G401 (cell line): ENCODE data around the gene CHST12. TPM values are rescaled to one million over a fixed set of nuclear protein-coding genes. Genes with fewer than 3 reads are reported as not detected.
"Not testable (repeated sequence)": the region's sequence is repeated elsewhere in the genome, so short reads cannot be mapped to it uniquely, and the experiment has no call there.

Source experiments
- DNase-seq: peaks from one replicate; pipeline ENCODE4 v3.0.0-alpha.2; 2015; ENCODE audit warnings: low spot score
- in situ Hi-C: cut with HindIII; loops from 2 replicates; pipeline ENCODE4 v1.10.0; 2016; ENCODE audit warnings: low sequenced_read_pairs, mixed read lengths
- total RNA-seq: library from RNA; depleted of rRNA; stranded (reverse); fragments of >200 nt; shearing (Covaris generic); gene quantifications from 2 replicates; pipeline ENCODE4 v1.2.3, GENCODE V29; 2014

The CHST12 gene
- total RNA-seq, 1 experiment from 2014 or later: 13.5 TPM

DNA sequence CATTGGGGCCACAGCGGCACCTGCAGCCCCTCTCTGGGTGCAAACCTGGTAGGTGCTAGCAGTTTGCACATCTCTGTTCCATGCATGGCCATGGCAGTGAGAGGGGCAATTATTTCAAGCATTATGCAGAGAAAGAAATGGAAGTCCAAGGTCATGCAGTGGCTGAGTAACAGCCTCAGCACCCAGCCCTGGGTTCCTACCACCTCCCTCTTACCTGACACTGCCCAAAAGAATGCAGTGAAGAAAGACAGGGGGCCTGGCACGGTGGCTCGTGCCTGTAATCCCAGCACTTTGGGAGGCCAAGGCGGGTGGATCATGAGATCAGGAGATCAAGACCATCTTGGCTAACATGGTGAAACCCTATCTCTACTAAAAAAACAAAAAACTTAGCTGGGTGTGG lies 4.9 kb upstream of the CHST12 start:
- in situ Hi-C loops: no loop called here
- no peak for DNase-seq

DNA sequence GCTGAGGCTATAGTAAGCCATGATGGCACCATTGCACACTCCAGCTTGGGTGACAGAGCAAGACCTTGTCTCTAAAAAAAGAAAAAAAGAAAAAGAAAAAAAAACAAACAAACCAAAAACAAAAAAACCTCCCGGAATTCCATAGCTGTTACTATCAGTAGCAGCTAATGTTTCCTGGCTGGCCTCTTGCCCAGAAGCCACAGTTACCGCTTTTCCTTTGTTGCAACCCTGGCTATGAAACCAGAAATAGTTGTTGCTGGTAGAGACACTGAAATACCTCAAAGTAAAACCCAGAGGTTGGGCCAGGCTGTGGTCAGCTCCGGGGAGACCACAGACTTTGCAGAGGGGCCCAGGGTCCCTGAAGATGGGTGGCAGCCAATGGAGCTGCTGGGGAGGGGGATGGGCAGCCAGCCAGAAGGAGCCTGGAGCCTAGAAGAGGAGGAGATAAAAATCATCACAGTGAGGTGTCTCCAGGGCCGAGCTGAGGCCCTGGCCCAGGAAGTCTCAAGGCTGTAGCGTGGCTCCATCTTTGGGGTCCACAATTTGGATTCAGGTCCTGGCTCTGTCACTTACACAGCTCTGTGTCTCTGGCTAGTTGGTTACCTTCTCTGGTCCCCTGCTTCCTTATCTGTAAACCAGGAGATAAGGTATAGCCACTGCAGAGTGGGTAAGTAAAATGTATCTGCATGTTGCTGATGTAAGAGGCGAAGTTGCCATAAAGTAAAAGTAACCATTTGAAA lies 3.4 kb upstream of the CHST12 start:
- DNase-seq: peak; percentile 63
- in situ Hi-C loops: no loop called here

DNA sequence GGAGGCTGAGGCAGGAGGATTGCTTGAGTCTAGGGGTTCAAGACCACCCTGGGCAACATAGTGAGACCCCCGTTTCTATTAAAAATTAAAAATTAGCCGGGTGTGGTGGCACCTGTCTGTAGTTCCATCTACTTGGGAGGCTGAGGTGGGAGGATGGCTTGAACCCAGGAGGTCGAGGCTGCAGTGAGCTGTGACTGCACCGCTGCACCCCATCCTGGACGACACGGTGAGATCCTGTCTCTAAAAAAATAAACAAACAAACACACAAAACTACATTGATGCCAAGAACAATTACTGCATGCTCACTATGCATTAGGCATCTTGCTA lies 761 bp upstream of the CHST12 start:
- in situ Hi-C loops: no loop called here
- DNase-seq: no peak

DNA sequence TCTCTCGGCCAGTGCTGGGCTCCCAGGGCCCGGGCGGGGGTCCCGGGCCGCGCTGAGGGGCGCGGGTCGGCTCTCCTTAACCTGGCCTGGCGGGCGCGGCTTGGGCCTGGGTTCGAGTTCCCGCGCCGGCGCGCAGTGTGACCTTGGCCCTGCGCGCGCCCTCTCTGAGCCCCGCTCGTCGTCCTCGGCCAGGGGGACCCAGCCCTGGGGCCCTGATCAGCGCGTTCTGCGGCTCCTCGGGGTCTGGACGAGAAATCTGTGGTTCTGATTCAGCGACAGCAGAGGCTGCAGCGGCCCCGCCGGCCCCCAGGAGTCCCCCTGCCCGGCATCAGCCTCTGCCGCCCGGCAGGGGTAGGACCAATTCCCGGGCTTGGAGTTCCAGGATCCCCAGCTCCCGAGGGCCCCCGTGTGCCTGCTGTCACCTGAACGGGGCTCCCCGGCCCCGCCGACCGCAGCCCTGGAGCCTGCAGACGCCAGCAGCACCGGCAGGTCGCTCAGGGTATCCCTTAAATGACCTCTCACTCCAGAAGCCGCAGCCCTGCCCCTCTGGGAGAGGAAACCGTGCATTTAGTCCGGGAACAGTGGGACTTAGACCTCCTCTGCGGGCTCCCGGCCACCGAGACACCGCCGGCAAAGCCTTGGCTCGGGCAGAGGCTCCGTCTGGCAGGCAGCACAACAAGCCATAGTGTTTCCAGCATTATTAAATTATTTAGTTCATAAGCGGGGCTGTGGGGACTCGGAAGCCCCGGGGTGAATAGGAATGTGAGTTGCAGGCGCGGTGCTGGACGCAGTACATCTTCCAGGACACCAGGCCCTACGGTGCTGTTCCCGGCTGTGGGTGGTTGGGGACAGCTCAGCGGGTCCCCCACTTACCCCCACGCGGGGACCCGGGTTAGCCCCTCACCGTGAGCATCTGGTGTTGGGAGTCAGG lies 572 bp downstream of the CHST12 start:
- peak; percentile 48 for DNase-seq
- in situ Hi-C loops: no loop called here

DNA sequence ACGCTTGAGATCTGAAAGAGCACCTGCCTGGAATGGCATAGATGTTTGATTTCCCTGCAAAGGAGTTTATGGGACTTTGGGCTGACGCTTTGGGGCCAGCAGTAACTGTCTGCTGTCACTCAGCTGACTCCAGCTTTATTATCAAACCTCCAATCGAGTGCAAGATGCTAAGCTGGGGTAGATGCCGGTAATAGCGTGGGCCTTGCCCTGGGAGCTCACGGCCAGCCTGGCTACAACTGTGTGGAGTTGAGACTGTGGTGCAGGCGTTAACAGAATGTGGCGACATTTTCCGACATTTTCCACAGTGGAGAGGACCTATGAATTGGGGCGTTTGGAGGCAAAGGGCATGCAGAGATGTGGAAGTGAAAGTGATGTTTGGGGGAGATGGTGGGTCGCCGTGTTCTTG lies 1.3 kb downstream of the CHST12 start:
- in situ Hi-C loops: no loop called here
- DNase-seq: no peak

DNA sequence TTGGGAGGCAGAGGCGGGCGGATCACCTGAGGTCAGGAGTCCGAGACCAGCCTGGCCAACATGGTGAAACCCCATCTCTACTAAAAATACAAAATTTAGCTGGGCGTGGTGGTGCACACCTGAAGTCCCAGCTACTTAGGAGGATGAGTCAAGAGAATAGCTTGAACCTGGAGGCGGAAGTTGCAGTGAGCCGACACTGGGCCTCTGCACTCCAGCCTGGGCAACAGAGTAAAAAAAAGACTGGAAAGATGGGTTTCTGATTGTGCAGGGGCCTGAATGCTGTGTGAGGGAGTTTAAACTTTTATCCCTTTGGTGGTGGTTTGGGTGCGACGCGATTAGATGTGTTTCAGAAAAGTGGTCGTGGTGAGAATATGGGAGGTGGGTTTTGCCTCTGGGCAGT lies 1.8 kb downstream of the CHST12 start:
- in situ Hi-C loops: no loop called here
- DNase-seq: no peak

DNA sequence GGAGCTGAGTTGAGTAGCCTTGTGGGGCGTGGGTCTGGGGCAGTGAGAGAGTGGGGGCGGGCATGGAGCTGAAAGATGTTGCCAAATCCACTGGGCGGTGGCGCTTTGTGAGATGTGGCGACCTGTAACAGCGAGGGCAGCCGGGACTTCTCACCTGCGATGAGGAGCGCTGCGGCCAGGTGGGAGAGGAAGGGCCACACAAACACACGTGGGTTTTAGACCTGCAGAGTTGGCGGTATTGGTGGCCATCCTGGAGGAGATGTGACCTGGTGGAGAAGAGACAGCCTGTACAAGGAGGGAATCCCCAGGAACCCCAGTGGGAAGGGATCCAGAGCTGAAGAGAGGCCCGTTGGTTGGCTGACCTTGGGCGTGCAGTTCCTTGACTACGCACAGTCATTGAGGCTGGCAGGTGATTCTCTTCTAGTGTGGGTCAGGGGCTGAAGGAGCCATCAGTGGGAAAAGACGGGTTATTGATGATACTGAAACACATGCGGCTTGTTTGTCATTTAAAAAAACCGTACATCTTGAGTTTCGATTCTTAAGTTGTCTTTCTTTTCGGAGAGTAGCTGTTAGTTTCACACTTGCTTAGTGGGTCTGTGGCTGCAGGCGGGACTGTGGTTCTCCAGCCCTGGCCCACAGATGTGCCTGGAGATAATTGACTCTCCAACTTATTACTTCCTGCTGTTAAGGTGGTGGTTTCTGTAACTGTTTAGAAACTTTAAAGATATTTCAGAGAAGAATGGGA lies 2.4 kb downstream of the CHST12 start:
- no peak for DNase-seq

DNA sequence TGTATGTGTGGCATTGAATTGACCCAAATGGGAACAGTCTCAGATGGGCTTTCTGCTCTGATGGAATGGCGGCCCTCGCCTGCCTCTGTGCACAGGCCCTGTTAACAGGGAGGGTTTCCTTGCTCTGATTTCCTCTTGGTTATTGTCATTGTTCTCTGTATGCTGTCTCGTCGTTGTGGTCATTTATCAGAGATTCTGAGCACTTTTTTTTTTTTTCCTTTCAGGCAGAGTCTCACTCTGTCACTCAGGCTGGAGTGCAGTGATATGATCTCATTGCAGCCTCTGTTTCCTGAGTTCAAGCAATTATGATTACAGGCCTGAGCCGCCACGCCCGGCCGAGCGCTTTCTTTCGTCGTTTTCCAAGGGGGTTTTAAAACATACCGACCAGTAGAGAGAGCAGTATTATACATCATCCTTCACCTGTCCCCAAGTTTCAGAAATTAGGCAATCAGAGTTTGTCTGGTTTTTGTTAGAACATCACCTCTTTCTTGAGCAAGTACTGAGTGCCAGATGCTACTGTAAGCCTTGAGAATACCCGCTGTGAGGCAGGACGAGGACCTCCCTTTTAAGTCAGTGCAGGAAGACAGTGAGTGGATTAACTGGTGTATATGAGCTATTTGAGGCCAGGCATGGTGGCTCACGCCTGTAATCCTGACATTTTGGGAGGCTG lies 6.5 kb downstream of the CHST12 start:
- in situ Hi-C loops: no loop called here
- DNase-seq: no peak

More for the DNA sequence above, 2.4 kb downstream of the CHST12 start:
- in situ Hi-C loops: no loop called here

DNA sequence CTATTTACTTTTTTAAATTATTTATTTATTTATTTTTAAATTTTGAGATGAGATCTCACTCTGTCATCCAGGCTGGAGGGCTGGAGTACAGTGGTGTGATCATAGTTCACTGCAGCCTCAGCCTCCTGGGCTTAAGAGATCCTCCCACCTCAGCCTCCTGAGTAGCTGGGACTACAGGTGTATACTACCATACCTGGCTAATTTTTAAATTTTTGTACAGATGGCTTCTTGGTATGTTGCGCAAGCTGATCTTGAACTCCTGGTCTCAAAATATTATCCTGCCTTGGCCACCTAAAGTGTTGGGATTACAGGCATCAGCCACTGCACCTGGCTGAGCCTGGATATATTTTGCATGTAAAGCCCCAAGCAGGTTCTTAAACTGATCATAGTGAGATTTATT lies 7.6 kb downstream of the CHST12 start:
- in situ Hi-C loops: no loop called here

DNA sequence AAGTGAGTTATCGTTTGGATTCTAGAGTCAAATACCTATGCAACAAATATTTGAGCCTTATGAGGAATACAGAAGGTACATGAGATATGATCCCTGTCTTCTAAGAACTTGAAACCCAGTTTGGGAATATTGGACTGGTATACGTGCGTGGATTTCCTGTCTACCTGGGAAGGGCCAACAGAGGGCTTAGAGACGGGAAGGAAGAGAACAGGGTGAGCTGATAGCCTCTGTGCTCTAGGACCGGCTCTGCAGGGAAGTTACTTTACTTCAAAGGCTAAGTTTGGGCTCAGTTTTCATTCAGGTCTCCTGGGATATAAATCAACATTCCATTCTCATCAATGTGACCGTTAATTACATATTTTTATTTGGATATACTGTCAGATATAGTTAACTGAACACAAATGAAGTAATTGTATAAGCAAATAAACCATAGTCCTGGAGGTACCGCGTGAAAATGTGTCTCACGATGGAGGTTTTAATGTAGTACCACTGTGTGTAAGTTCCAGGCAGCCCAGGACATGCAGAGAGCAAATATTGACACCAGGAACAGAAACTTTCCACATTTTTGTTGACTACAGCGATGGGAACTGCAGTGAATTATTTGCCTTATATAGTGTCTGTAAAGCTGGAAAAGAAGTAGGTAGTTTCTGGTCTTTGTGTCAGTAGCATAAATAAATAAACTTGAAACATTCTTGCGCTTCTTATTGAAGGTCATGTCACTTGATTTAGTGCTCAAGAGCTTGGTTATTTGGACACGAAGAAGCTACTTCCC lies 8.6 kb downstream of the CHST12 start:
- DNase-seq: no peak
- in situ Hi-C loops: no loop called here

More for the DNA sequence above, 7.6 kb downstream of the CHST12 start:
- DNase-seq: no peak

DNA sequence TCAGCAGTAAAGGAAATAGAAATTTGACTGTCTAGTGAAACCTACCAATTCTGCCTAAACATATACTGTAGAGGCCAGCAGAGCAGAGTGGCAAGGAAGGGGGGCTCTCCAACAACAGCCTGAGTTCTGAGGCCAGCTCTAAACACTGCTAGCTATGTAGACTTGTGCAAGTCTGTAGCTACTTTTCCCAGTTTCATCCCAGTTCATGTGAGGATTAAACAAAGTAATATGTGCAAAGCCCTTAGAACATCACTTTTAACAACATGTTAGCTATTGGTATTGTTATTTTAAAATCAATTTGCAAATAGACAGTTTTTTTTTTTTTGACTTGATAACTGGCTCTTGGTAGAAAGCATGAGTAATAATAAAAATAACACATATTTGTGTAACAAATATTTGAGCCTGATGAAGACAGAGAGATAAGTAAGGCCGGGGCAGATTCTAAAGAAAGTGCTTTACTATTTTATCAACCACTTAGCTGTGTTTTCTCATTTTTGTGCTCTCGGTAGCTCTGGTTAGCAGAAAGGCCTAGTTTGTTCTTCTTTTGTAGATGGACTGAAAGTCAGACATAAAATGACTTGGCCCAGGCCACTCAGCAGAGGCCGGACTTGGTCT lies 9.3 kb downstream of the CHST12 start:
- DNase-seq: no peak
- in situ Hi-C loops: no loop called here

DNA sequence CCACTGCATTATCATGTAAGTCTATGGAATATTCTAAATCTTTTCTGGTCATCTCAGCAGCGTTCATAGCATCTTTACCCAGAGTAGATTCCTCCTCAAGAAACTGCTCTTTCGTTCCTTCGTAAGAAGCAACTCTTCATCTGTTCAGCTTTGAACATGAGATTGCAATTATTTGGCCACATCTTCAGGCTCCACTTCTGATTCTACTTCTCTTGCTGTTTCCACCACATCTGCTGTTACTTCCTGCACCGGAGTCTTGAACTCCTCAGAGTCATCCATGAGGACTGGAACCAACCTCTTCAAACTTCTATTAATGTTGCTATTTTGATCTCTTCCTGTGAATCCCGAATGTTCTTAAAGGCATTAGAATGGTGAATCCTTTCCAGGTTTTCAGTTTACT lies 12.7 kb downstream of the CHST12 start:
- in situ Hi-C loops: no loop called here

DNA sequence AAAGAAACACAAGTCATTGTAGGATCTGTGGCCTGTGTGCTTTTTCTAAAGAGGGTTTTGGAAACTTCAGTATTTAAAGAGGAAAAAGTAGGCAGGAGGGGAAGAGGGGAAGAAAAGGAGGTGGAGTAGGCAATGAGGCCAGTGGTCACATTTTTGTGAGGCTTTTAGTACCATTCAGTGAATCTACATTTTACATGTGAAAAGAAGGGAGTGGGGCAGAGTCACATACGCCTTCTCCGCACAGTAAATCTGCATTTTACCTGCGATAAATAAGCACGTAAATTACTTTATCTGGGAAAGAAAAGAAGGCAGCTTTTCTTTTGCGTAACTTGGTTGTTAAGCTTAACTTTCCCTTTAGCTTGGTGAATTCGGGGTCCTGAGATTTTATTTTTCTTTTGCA lies 13.2 kb downstream of the CHST12 start:
- DNase-seq: no peak
- in situ Hi-C loops: no loop called here

More for the DNA sequence above, 12.7 kb downstream of the CHST12 start:
- DNase-seq: no peak

DNA sequence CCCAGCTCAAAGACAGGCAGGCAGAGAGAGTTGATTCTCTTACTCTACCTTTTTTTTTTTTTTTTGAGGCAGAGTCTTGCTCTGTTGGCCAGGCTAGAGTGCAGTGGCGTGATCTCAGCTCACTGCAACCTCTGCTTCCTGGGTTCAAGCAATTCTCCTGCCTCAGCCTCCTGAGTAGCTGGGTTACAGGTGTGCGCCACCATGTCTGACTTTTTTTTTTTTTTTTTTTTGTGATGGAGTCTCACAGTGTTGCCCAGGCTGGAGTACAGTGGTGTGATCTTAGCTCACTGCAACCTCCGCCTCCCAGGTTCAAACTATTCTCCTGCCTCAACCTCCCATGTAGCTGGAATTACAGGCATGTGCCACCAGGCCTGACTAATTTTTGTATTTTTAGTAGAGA lies 13.8 kb downstream of the CHST12 start:
- DNase-seq: not testable (repeated sequence)

DNA sequence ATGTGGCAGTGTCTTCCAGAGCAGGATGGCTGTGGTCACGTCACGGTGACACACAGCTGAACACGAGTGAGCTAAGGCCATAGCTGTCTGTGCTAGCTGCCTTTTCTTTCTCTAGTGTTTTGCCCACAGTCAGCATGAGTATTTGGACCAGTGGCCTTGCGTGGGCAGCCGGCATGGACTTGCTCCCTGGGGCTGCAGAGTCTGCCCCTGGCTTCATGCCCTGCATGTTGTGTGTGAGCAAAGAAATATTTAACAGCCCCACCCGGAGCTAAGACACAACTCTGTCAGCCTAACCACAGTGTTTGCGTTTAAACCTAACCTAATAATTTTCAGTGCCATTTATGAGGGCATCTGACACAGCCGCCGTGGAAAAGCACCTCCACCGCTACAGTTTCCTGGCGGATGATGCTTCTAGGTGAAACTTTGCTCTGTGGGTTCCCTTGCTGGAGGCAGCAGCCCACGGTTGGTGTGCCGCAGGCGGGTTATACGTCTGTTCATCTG lies 14.6 kb downstream of the CHST12 start:
- peak; percentile 78 for DNase-seq
- in situ Hi-C loops: no loop called here

More for the DNA sequence above, 13.8 kb downstream of the CHST12 start:
- in situ Hi-C loops: not testable (repeated sequence)

DNA sequence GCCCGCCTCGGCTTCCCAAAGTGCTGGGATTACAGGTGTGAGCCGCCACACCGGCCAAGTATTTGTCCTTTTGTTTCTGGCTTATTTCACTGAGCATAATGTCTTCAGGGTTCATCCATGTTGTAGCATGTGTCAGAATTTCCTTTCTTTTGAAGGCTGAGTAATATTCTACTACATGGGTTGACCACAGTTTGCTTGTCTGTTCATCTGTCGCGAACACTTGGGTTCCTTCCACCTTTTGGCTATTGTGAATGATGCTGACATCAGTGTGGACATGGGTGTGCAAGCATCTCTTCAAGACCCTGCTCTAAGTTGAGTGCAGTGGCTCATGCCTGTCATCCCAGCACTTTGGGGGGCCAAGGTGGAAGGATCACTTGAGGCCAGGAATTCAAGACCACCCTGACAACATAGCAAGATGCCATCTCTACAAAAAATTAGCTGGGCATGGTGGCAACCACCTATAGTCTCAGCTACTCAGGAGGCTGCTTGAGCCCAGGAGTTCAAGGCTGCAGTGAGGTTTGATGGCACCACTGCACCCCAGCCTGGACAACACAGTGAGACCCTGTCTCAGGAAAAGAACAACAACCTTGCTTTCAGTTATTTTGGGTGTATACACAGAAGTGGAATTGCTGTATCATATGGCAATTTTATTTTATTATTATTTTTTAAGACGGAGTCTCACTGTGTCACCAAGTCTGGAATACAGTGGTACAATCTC lies 17.0 kb downstream of the CHST12 start:
- in situ Hi-C loops: no loop called here
- DNase-seq: no peak

DNA sequence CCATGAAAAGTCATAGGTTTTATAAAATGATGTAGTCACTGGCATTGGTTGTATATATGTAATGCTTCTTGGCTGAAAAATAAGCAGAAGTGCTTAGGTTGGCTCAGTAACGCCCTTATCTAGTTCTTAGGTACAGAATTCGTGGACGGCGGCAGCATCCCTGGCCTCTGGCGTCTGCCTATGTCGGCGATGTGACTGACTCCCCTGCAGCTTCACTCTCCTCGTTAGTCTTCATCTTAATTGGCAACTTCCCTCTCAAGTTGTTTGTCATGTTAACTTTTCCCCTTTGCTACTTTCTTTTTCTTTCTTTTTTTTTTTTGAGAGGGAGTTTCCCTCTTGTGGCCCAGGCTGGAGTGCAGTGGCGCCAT lies 18.5 kb downstream of the CHST12 start:
- DNase-seq: no peak
- in situ Hi-C loops: no loop called here
